GM18870 (cell line): ENCODE measurements around the gene AKAP13.
A peak's percentile ranks its signal among the peaks of the same experiment; 100 is the strongest.

Experiments
- ATAC-seq: cut with Tn5 transposase; IDR thresholded peaks from one replicate; pipeline ENCODE4 v1.9.1; 2021; ENCODE audit warnings: moderate library complexity; ENCODE audit not compliant: unreplicated experiment

AKAP13 gene

DNA sequence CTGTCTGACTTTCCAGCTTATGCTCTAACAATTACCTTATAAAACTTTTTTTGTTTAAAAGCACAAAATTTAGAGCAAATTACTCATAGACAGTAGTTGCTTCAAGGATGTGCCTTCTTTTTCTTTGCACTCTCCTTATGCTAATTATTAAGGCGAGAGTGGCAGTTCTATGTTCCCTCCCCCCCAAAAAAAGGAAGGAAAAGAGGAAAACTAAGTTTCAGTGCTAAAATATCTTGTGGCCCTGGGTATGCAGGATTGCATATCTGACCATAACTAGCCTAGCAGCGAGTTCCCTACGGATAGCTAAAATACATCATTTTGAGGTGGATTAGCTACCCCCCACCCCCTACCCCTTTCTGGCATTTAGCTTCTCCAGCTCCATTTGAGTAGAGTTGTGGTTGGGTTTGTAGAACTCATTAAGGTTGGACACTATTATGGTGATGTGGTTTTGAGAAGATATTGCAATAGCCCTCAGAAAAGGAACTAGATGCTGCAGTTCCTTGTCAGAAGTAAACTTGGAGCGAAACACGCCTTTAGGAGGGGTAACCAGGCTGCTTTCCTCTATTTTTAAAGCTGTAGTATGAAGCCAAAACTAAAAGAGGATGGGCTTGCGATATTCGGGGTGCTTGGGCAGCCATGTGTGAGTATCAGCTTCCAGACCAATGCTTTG, 174.6 kb downstream of the AKAP13 start:
- peak; percentile 58 for ATAC-seq

- peak; percentile 74 for ATAC-seq
These were observed 175.6 kb downstream of the AKAP13 start for GRCh38 chr15:85555875-85556617.

GRCh38 chr15:85556618-85556895, 176.2 kb downstream of the AKAP13 start:
- no peak for ATAC-seq

GRCh38 chr15:85557385-85557784, 177.0 kb downstream of the AKAP13 start:
- no peak for ATAC-seq

- no peak for ATAC-seq
These were observed 178.4 kb downstream of the AKAP13 start for GRCh38 chr15:85558848-85559247.

GRCh38 chr15:85559530-85559929, 179.1 kb downstream of the AKAP13 start:
- no peak for ATAC-seq

DNA sequence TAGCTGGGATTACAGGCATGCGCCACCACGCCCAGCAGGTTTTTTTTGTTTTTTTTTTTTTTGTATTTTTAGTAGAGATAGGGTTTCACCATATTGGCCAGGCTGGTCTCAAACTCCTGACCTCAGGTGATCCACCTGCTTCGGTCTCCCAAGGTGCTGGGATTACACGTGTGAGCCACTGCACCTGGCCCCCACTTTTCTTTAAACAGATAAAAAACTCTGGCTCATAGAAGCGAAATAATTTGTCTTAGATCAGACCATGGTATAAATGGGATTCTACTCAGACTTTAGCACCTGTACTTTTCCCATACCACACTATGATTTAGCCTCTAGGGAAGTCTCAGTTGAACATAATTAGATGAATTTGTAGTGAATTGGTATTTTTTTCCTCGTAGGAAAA, 182.4 kb downstream of the AKAP13 start:
- no peak for ATAC-seq

GRCh38 chr15:85563328-85563727, 182.9 kb downstream of the AKAP13 start:
- no peak for ATAC-seq

DNA sequence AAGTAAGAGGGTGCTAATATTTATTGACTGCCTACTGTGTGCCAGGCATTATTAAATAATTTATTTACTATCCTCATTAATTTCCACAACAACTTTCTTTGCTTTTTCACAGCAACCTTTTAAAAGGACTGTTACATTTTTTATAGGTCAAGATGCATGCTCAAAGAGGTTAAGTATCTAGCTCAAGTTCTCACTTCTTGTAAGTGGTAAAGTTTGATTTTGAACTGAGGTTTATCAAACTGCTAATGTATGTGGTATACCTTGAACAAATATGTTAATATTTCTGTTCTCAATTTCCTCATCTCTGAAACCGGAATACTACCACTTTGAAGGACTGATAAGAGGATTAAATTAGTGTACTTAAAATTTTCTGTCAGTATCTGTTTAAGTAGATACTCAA, 183.3 kb downstream of the AKAP13 start:
- no peak for ATAC-seq

DNA sequence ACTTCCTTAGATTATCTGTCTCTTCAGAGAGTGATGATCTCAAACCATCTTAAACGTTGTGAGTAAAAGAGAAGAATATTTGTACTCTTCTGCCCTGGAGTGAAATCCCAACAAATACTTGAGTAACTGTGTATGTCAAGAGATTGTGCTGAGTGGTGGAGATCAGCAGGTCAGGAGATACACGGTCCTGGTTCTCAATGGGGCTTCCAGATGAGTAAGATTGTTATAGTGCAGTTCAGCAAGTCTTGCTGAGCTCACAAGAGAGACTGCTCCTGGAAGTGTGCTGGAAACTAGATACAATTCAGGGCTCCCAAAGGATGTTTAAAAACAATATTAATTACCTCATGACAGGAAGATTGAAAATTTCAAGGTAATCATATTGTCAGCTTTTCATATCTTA, 184.3 kb downstream of the AKAP13 start:
- no peak for ATAC-seq

- ATAC-seq, result no peak
These were observed 187.9 kb downstream of the AKAP13 start for GRCh38 chr15:85568261-85568808.

DNA sequence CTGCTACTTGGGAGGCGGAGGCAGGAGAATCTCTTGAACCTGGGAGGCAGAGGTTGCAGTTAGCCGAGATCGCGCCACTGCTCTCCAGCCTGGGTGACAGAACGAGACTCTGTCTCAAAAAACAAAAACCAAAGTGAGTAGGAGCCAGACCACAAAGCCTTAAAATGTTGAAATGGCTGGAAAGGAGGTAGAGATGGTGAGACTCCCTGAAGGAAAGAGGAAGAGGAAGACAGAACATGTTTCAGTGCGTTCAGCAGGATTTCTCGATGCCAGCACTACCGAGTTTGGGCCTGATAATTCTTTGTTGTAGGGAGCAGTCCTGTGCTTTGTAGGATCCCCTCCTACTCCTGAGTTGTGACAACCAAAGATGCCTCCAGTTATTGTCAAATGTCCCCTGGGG, 189.9 kb downstream of the AKAP13 start:
- no peak for ATAC-seq

GRCh38 chr15:85571780-85572179, 191.4 kb downstream of the AKAP13 start:
- no peak for ATAC-seq

GRCh38 chr15:85576392-85576791, 196.0 kb downstream of the AKAP13 start:
- ATAC-seq, result no peak

DNA sequence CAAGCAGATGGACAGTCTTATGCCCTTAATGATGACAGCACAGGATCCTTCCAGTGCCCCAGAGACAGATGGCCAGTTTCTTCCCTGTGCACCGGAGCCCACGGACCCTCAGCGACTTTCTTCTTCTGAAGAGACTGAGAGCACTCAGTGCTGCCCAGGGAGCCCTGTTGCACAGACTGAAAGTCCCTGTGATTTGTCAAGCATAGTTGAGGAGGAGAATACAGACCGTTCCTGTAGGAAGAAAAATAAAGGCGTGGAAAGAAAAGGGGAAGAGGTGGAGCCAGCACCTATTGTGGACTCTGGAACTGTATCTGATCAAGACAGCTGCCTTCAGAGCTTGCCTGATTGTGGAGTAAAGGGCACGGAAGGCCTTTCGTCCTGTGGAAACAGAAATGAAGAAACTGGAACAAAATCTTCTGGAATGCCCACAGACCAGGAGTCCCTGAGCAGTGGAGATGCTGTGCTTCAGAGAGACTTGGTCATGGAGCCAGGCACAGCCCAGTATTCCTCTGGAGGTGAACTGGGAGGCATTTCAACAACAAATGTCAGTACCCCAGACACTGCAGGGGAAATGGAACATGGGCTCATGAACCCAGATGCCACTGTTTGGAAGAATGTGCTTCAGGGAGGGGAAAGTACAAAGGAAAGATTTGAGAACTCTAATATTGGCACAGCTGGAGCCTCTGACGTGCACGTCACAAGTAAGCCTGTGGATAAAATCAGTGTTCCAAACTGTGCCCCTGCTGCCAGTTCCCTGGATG, 198.7 kb downstream of the AKAP13 start:
- no peak for ATAC-seq

- ATAC-seq, result no peak
These were observed 199.7 kb downstream of the AKAP13 start for GRCh38 chr15:85579957-85580694.

GRCh38 chr15:85580879-85581278, 200.5 kb downstream of the AKAP13 start:
- ATAC-seq, result no peak

DNA sequence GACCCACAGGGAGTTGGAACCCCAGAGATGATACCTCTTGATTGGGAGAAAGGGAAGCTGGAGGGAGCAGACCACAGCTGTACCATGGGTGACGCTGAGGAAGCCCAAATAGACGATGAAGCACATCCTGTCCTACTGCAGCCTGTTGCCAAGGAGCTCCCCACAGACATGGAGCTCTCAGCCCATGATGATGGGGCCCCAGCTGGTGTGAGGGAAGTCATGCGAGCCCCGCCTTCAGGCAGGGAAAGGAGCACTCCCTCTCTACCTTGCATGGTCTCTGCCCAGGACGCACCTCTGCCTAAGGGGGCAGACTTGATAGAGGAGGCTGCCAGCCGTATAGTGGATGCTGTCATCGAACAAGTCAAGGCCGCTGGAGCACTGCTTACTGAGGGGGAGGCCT, 201.1 kb downstream of the AKAP13 start:
- no peak for ATAC-seq

- ATAC-seq, result peak; percentile 24
These were observed 202.0 kb downstream of the AKAP13 start for GRCh38 chr15:85582131-85583079.

- ATAC-seq, result no peak
These were observed 203.0 kb downstream of the AKAP13 start for GRCh38 chr15:85583442-85583841.
